Suppressor macrophage (primary cell): ENCODE results near the gene HAO1.

Experiments used
- DNase-seq, 4 experiments: peaks; one replicate each; pipeline ENCODE4 v3.0.0-alpha.2; 2020 to 2022

Gene HAO1

DNA sequence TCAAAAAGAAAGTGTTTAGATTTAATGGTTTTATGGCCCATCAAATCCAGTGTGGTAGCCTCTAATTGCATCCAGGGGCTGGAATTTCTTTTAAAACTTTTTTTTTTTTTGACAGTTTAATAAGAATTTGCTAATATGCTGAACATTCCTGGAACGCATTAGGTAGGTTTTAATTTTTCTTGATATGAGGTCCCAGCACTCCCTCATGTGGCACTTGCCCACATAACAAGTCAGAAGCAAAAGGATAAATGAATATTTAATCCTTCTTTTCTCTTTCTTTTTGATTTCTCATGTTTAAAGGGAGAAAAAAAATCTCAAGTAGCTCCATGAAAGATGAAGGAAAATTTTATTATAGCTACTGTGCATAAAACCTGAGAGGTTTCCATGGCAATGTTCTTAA, 13.5 kb downstream of the HAO1 start:
- peak in 3 of 4 experiments; percentile 21 to 33 (median 29) for DNase-seq

DNA sequence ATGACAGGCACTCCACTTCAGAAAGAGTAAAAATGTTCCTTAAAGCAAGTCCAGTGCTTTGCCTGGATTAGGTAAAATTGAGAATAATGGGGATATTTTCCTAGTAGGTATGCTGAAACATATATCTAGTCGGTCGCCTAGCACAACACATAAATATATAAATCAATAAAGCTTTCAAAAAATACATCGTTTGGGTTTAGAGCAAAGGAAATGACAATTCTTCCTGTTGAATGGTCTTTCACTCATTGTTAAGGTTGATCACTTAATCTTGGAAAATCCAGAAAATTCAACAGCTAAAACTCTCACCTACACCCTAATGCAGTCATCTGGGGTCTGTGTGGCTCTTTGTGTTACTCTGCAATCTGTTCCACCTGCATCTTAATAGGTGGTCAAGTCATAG, 13.9 kb downstream of the HAO1 start:
- no peak for DNase-seq

DNA sequence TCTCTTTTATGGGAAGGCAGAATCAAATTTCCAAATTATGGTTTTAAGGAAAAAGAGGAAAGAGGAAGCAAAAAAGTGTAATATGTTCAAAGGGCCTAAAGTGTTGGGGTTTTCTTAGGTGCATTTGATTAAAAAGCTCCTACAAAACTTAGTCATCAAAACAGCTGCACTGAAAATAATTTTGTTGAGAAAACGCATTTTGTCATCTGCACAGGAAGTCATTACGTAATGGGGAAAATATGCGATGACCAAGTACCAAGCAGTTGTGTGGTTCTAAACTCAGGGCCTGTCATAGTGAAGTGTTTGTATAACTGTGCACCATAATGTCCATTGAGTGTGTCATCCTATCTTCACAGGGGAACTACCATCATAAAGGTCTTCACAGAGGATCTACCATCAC, 15.6 kb downstream of the HAO1 start:
- DNase-seq: peak; percentile 29 to 71 (median 51)

DNA sequence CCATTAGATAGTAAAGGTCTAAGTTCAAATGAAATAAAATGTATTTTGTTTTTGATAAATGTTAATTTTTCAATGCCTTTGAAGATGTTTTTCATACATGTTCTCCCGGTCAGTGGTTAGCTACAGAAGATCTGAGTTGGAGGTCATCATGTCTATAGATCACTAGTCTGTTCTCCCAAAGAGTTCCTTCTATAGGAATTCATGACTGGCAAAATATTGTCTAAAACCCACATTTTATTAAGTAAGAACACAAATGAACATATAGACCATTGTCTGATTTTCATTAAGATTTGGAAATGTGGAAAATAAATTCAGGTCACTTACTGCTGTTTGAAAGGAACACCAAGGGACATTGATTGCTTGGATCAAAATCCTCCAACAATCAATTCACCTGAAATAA, 23.6 kb downstream of the HAO1 start:
- DNase-seq: no peak

DNA sequence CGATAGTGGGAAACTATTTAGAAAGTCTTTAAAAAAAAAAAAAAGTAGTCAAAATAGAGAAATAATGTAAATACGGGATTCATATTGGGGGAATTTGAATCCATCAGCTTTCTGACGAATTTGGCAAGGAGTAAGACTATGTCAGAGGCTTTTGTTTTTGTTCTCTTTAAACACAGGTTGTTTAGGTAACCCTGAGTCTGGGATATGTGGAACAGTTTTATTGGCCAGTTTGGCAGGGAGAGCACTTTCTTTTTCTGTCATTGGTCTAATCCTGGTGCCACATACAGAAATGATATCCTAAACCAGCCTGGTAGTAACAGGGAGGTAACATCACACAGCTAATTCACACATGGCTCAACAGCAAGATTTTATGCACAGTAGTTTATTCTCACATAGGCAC, 27.7 kb downstream of the HAO1 start:
- no peak for DNase-seq

DNA sequence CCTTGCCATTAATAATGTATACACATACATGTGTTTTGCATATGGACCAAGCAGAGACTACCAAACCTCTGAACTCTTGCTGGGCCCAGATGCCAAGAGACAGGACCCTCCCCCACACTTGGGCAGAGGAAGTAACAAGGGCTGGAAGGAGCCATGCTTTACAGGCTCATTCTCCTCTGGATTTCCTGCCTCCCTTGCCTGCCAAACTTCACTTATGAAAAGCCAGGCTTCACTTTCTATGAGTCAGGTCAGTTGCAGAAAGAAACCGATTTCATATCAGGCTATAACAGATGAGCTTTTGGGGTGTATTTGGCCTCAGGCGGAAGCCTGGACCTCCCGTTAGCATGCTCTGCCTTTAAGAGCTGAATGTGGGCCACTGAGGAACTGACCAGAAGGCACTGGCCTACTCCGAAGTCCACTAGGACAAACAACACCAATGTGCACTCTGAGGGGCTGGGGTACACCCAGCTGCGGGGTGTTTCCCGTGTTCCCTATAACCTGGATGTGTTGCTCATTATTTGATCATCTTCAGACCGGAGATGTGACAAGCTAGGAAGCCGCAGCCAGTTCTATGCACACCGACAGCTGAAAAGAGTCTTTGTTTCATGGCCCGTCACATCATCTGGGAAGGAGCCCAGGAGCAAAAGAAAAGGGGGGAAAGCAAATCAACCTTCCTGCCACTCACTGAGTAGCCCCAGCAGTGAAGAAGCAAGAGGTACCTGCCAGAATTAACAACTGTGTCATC, 28.5 kb downstream of the HAO1 start:
- DNase-seq: no peak

DNA sequence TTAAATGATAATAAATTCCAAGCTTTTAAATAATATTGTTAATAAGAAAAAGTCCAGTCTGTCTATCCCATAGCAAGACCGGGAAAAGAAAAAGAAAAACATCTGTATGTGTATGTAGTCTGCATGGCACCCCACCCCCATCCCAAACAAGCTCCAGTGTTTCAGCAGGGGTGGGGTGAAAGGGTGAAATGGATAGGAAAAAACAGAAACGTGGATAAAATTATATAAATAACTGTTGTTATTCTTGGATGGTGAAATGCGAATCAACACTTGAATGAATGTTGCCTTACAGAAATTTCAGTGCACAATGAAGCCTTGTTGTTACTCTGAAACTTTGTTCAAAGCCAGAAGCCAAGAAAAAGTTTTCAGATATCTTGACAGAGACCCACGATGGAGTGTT, 31.4 kb downstream of the HAO1 start:
- no peak for DNase-seq

DNA sequence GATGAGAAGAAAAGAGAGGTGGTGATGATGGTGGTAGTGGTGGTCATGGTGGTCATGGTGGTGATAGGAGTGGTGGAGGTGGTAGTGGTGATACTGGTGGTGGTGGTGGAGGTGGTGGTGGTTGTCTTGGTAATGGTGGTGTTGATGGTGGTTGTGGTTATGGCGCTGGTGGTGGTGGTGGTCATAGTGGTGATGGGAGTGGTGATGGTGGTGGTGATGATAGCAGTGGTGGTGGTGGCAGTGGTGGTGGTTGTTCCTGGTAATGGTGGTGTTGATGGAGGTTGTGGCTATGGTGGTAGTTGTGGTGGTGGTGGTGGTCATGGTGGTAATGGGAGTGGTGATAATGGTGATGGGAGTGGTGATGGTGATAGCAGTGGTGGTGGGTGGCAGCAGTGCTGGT, 36.8 kb downstream of the HAO1 start:
- DNase-seq: no peak

DNA sequence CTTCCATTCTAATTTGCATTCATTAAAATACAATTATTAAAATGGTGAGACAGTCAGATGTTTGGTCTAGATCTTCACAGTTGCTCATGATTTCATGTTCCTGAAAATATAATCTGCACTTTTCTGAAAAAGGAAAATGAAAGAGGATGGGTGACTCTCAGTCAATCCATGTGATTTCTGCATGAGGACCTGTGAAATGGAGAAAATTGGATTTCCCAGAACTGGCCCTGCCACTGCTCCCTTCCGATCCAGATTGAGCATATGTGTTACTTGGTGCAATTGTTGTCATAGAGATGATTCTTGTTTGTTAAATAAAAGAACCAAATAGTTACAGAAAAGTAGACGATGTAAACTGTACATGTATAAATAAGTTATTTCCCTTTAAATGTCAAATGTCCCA, 37.4 kb downstream of the HAO1 start:
- DNase-seq: no peak

DNA sequence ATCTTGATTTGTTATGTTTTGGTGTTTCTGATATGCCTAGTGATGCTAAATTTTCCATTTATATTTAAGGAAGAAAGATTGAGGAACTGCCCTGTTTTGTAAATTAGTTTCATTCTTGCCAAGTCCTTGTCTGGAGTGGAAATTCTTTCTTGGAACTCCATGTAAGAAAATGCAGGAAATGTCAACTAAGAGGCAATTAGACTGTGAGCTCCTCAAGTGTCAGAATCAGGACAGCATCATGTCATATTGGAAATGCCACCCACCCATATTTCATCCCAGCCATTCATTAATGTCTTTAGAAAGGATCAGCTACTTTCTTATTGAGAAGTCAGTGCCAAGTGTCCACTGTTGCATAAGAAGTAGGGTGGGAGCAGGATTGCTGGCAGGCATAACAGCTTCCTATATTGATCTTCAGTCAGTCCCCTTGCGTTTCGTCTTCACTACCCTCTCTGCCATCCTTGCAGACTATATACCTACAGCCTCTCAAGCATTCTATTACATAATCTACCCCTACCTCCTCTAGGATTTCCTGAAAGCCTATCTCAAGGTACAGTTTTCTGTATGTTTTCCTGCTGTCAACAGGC, 42.4 kb downstream of the HAO1 start:
- DNase-seq: peak; percentile 10 to 63 (median 34)

DNA sequence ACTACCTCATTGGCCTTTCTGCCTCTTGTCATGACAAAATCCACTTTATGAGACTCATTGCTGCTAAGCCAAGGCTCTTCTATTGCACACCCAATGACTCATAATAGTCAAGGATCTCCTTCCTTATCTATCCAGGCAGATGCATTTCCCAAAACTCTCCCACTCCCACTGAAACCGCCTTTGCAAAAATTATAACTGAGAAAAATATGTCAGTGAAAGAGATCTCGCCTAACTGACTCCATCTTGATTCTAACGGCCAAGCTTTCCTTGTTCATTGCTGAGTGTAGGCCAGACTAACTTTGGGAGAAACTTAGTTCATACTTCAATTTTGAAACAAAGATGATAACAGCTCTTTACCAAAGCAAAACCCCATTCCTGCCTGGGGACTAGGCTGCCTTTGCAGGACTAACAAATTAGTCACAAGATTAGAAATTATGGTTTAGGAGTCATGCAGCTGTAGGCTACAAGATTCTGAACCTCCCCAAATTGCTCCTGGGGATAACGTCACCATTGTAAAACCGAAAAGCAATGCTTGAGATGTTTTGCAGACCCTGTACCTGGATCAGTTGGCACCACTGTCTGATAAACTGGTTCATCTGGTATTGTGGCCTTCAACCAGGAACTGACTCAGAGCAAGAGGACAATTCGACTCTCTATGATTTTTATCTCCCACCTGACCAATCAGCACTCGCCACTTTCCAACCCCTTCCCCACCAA, 47.1 kb downstream of the HAO1 start:
- peak in 1 of 4 experiments; percentile 3 for DNase-seq

DNA sequence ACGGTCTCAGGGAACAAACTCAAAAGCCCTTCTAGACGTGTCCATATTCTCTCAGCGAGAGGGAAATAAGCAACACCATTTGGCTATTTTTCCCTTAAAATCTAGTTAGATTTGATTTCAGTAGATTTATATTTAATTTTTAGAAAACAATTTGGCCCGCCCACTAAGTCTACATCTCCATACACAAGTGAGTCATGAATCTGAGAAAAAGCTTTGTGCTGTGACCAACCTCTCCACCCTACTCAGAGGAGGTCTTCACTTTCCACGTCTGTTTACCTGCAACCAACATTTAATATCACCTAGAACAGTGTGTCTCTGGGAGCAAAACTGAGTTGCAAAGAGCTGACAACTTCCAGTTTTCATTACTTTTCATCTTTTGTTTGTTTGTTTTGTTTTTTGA, 48.6 kb downstream of the HAO1 start:
- DNase-seq: no peak

DNA sequence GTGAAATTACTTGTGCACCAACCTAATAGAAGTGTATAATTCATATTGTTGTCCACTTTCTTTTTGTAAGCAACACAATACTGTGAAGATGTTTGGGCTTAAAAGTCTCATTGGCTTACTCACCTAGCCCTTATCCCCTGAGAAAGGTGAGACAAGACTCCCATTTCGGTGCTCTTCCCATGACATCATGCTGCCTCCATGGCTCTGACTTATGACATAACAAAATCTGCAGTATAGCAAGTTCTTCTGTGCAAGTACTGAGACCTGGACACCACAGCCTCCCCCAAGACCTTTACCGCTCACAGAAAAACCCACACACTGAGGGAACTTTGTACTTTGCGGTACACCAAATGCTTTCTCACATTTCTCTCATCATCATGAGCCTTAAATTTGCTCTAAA, 50.5 kb downstream of the HAO1 start:
- DNase-seq: no peak

DNA sequence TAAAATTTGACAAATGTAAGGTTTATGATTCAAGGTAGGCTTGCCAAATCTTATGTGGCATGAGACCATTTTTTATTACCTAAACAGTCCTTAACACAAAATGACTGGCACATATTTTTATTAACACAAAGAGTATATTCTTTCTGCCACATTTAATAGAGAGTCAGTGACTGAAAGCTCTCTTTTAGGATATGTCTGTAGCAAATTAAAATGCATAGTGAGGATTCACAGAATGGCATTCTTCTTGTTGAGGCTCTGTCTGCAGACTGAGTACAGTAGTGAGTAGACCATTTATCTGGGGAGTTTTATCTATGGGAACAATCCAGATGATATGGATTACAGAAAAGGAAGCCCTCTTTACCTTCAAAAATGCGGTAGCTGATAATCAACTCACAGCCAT, 56.5 kb downstream of the HAO1 start:
- no peak for DNase-seq

DNA sequence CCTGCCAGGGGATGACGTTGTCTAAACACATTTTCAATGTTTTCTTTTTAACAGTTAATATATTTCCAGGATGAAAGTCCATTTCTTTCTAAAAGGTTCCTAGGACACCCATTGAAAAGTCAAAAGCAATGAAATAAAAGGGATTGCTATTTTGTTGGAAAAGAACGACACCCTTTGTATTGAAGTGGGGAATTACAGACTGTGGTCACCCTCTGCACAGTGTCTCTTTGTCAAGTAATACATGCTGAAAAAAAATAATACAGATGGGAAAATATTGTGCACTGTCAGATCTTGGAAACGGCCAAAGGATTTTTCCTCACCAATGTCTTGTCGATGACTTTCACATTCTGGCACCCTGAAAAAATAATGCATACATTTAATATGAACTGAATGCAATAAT, 56.9 kb downstream of the HAO1 start:
- no peak for DNase-seq

DNA sequence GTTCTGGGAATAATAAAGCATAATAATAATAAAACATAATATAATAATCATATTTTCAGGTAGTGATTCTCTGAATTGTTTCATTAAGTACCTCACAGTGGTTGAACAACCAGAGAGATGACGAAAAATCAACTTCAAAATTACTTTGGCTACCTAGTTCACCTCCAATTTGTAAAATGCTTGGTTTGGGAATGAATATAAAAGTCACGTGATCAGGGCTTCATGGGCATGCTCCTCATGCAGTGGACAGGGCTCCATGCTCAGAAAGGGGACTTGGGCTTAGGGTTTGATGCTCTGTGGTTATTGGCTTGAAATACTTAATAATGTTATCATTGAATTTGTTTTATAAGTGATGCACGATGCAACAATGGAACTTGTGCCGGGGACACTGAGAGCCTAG, 58.2 kb downstream of the HAO1 start:
- DNase-seq: no peak

DNA sequence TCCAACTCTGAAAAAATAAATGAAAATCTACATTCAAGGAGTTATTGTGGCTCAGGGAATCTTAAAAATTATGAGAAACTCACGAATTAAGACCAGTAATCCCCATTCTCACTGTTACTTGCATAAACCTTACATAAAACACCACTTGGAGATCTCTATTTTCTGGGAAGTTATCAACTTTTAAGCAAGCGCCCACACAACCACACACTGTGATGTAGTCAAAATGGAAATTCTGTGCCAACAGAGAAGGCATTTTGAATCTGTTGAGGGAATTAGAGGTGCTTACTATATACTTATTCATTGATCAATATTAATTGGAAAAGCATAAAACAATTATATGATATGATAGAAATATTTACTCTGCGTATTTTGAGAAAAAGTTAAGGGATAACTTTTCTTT, 58.7 kb downstream of the HAO1 start:
- no peak for DNase-seq

DNA sequence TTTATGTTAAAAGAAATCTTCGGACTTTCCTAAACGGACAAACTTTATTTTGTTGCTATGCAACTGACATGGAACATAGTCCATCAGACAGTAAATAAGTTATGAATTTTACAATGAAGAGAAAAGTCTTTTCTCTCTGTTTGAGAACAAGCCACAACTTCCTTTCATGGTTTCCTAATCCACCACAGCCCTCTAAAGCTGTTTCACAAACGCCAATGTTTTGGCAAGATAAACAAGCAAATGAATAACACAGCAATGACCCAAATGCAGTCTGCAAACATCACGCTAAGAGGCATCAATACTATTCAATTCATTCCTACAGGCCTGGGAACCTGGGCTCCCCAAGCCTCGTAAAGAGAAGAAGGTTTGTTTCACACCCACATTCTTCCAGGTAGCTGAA, 60.4 kb downstream of the HAO1 start:
- peak in 2 of 4 experiments; percentile 10 for DNase-seq

DNA sequence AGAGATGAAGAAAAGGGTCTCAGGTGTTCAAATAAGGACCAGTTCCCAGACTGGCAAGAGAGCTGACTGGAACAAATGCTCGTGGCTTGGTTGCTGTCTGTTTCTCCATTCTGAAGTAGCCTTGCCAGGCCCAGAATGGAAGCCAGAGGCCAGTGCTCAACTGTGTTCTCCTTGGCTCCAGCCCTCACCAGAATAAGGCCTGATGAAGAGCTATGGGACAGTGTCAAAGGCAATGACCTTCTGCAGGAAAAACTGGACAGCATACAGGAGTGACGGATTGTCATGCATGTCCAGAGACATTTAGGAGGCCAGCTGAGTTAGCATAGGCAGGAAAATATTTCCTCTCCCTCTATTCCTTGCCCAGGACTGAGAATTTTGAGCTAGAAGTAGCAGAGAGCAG, 72.2 kb downstream of the HAO1 start:
- DNase-seq: no peak

DNA sequence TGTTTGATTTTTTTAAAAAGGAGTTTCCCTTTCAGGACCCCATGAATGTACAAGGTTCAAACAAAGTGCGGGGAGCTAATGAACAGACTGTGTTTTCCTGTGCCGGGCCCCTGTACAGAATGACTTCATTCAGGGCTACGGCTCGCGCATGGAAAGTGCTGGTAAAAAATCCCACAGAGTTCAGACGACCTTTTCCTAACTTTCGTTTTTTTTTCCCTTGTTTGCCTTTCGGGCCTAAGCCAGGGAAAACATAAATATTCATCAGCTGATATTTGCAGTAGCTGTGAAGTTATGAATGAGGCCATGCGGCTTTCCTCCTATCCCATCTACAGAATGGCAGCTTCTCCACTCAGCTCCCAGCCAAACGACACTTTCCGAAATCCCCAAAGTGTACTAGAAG, 74.0 kb downstream of the HAO1 start:
- DNase-seq: no peak

DNA sequence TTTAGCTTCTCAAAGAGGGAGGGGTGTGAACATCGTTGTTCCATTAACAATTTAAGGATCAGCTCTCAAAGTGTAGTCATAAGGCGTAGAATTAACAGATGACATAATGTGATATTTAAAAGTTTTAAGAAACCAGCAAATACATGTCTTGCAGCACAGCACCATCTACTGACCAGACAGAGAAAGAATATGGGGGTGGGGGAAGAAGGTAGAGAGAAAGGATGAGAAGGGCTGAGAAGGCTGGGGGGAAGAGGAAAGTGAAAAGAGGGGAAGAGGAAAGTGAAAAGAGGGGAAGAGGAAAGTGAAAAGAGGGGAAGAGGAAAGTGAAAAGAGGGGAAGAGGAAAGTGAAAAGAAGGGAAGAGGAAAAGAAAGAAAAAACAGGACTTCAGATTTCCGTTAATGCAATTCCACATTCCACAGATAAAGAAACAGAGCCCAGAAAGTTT, 80.9 kb downstream of the HAO1 start:
- DNase-seq: peak in 3 of 4 experiments; percentile 26 to 31 (median 30)

DNA sequence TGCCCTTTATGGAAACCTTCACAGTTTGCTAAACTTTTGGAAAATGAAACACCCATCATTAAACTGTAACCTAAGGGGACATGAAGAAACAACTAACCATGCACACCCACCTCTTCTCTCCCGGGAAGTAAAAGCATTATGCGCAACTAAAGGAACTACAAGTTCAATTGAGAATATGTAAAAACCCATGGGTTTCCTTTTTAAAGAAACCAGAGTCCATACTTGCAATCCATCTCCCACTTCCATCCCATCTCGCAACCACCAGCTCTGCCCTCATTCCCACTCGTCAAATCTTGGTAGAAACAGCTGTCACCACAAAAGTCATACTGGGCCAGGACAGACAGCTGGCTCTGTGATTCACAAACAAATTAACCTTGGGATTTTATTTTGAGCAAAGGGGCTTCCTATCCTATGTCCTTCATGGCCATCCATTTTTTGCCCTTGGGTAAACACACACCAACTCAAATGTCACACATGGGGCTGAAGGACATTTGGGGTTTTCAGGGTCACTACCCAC, 81.5 kb downstream of the HAO1 start:
- DNase-seq: no peak

DNA sequence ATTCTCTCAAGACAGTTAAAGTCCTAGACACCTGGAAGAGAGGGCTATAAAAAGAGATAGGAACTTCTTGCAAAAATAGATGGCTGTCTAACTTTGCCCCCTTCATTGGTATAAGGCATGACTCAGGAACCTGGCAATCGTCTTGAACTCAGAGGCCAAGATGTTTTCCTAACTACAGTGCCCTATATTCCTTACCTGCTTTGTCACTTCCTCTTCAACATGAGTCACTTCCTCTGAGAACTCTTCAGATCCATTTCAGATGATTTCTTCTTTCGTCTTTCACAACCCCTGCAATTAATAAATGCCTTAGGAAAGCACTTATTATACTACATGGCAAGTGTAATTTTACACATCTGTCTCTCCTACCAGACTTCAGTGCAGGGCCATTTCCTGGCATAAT, 83.5 kb downstream of the HAO1 start:
- peak in 2 of 4 experiments; percentile 7 to 19 for DNase-seq

DNA sequence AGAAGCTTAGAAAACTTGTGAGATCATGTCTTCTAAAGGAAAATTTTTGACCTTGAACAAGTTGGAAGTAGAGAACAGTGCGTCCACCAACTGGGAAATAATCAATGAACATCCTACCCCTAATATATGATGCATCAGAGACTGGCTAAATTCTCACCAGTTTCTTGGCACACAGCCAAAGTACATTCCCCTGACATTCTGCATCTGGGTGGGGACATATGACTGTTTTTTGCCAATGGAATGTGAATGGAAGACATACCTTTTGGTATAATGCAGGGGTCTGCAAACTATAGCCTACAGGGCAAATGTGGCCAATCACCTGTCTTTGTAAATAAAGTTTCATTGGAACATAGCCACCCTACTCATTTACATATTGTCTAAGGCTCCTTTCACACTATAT, 84.7 kb downstream of the HAO1 start:
- DNase-seq: no peak
